Measurements from ENCODE around the gene IQSEC3.
"Not testable (repeated sequence)": the region's sequence is repeated elsewhere in the genome, so short reads cannot be mapped to it uniquely, and the experiment has no call there.

The IQSEC3 gene

GRCh38 chr12:111699-112493 is 45.3 kb downstream of the IQSEC3 start:
- no peak for DNase-seq (ENCODE audit: low read depth, low spot score)

GRCh38 chr12:113347-113746 is 46.8 kb downstream of the IQSEC3 start:
- DNase-seq (ENCODE audit: low read depth, low spot score) = no peak

GRCh38 chr12:114626-115211 is 48.2 kb downstream of the IQSEC3 start:
- no peak for DNase-seq (ENCODE audit: low read depth, low spot score)

GRCh38 chr12:115518-115917 is 49.0 kb downstream of the IQSEC3 start:
- no peak for DNase-seq (ENCODE audit: low read depth, low spot score)

GRCh38 chr12:115960-116915 is 49.7 kb downstream of the IQSEC3 start:
- no peak for DNase-seq (ENCODE audit: low read depth, low spot score)

GRCh38 chr12:117311-117710 is 50.7 kb downstream of the IQSEC3 start:
- DNase-seq (ENCODE audit: low read depth, low spot score) = no peak

- no peak for DNase-seq (ENCODE audit: low read depth, low spot score)
Measured at GRCh38 chr12:117816-118345, 51.3 kb downstream of the IQSEC3 start.

GRCh38 chr12:118591-118990 is 52.0 kb downstream of the IQSEC3 start:
- DNase-seq (ENCODE audit: low read depth, low spot score) = no peak

GRCh38 chr12:120951-121350 is 54.4 kb downstream of the IQSEC3 start:
- DNase-seq (ENCODE audit: low read depth, low spot score) = no peak

- no peak for DNase-seq (ENCODE audit: low read depth, low spot score)
Measured at GRCh38 chr12:121647-122046, 55.1 kb downstream of the IQSEC3 start.

- no peak for DNase-seq (ENCODE audit: low read depth, low spot score)
Measured at GRCh38 chr12:125075-125474, 58.5 kb downstream of the IQSEC3 start.

- no peak for DNase-seq (ENCODE audit: low read depth, low spot score)
Measured at GRCh38 chr12:125566-125965, 59.0 kb downstream of the IQSEC3 start.

GRCh38 chr12:128079-128478 is 61.5 kb downstream of the IQSEC3 start:
- no peak for DNase-seq (ENCODE audit: low read depth, low spot score)

GRCh38 chr12:129001-129400 is 62.4 kb downstream of the IQSEC3 start:
- no peak for DNase-seq (ENCODE audit: low read depth, low spot score)

GRCh38 chr12:130519-130918 is 64.0 kb downstream of the IQSEC3 start:
- no peak for DNase-seq (ENCODE audit: low read depth, low spot score)

GRCh38 chr12:131008-131407 is 64.4 kb downstream of the IQSEC3 start:
- DNase-seq (ENCODE audit: low read depth, low spot score) = no peak

GRCh38 chr12:131732-132495 is 65.3 kb downstream of the IQSEC3 start:
- no peak for DNase-seq (ENCODE audit: low read depth, low spot score)

GRCh38 chr12:133616-134232 is 67.2 kb downstream of the IQSEC3 start:
- not testable (repeated sequence) for DNase-seq (ENCODE audit: low read depth, low spot score)

- no peak for DNase-seq (ENCODE audit: low read depth, low spot score)
Measured at GRCh38 chr12:135138-135537, 68.6 kb downstream of the IQSEC3 start.

- DNase-seq (ENCODE audit: low read depth, low spot score) = no peak
Measured at GRCh38 chr12:138171-138897, 71.8 kb downstream of the IQSEC3 start.

Measured in smooth muscle cell of the brain vasculature (primary cell).